Measurements from ENCODE around the gene PAX7.

The PAX7 gene

DNA sequence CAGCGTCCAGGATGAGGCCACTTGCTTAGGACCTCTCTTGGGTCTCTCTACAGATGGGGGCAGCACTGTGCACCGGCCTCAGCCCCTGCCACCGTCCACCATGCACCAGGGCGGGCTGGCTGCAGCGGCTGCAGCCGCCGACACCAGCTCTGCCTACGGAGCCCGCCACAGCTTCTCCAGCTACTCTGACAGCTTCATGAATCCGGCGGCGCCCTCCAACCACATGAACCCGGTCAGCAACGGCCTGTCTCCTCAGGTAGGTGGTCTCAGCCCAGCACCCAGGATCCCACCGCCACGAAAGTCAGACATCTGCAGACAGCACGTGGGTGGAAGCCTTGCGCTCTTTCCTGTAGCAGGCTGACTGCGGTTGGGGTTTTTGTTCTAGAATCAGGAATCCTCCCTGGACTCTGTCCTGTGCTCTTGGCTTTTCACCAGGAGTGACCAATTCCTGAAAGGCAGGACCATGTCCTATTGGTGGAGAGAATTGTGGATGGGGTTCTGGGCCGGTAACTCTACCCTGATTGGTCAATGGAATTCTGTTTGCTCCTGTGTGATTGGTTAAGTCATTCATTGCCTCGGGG is 72.5 kb downstream of the PAX7 start:
- DNase-seq (ENCODE audit: low read depth in 2 of 2): no peak

GRCh38 chr1:18705811-18706210 is 75.2 kb downstream of the PAX7 start:
- DNase-seq (ENCODE audit: low read depth in 2 of 2): no peak

DNA sequence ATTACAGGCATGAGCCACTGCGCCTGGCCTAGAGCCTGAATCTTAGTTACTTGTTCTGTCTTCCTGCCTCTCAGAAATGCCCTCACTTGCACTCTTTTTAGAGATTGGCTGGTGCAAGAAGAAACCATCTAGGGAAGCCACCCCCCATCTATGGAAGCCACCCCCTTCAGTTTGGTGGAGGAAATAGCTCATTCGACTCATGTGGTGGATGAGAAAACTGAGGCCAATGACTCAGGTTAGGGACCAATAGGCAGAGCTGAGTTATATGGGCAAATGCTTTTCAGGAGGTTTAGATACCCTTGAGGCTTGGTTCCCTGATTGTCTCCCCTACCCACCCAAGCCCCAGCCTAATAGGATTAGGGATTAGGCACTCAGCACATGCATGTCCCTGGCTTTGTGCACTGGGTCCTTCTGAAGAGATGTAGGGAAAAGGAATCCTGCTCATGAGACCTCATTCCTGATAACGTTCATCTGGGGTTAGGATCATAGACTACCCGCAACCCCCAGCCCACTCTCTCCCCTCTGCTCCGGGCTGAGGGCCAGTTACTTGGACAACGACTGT is 77.1 kb downstream of the PAX7 start:
- DNase-seq (ENCODE audit: low read depth in 2 of 2): no peak

DNA sequence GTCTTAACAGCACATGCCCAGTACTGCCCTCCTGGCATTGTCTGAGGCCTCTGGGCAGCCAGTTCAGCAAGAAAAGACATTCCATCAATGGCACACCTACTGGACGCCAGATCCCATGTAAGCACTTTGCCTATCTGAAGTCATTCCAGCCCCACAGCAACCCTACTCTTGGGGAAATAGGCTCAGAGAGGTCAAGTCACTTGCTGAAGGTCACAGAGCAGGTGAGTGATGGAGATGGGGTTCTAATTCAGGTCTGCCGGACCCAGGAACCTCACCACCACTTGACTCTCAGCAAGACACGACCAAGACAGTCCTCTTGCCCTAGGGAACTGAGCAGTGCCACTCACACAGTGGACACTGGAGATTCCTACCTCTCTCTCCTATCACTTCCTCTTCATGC is 79.4 kb downstream of the PAX7 start:
- DNase-seq (ENCODE audit: low read depth in 2 of 2): no peak

DNA sequence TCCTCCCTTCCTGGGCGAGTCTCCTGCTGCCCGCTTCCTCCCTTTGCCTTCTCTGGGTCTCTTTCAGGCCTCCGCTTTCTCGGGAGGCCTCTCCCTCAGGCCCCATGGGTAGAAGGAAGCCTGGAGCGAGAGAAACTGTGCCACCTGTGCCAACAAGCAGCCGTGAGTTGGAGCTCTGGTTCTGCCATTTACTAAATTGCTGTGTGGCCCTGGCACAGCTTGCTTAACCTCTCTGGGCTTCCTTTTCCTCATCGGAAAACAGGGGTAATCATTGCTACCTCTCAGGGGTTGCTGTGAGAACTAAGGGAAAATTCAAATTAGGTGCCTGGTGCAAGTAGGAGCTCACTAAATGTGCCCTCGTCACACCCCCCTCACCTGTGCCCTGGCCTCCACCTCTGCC is 80.4 kb downstream of the PAX7 start:
- no peak for DNase-seq (ENCODE audit: low read depth in 2 of 2)

GRCh38 chr1:18711536-18712251 is 81.0 kb downstream of the PAX7 start:
- DNase-seq (ENCODE audit: low read depth in 2 of 2): no peak

DNA sequence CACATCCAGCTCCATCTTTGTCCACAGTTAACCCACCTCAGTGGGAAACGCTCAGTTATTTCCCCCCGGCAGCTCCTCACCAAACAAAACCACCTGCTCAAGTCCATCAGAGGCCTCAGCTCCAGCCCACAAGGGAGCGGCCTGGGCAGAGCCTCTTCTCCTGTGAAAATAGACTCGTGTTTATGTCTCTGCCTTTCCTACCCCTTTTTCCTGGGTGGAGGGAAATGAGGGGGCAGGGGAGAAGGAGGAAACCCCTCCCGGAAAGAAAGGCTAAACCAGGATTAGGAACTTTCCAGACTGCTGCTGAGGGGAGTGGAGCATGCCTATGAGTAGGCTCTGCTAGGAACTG is 81.6 kb downstream of the PAX7 start:
- no peak for DNase-seq (ENCODE audit: low read depth in 2 of 2)

DNA sequence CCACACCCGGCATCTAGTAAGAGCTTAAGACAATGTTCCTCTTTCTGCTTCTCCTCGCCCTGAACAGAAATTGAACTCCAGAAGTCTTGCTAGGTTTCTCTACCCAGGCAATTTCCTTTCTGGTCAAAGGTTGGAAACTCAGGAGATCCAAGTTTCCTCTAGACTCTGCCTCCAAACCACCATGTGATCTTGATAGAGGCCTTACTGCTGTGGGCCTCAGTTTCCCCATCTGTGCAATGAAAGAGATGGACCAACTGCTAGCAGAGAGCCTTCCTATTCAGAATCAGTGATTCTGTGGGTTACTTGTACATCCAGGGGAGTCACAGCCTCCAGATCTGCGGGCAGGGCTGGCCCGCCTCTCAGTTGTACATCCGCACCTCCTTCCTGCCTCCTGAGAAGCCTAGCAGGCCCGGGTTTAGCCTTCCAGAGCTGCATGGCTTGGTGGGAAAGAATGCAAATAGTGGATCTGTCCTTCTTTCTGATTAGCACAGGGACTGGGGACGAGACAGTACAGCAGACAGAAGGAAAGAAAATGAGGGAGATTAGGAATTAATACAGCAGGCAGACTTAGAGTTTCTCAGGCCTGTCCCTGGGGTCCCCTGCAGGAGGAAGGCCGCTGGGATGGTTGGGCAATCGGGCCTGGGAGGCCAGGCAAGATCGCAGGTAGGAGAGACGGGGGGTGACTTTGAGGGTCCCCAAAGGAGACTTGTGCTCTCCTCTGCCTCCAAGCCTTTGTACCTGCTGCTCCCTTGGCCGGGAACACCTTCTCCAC is 83.9 kb downstream of the PAX7 start:
- no peak for DNase-seq (ENCODE audit: low read depth in 2 of 2)

GRCh38 chr1:18716112-18716784 is 85.6 kb downstream of the PAX7 start:
- no peak for DNase-seq (ENCODE audit: low read depth in 2 of 2)

DNA sequence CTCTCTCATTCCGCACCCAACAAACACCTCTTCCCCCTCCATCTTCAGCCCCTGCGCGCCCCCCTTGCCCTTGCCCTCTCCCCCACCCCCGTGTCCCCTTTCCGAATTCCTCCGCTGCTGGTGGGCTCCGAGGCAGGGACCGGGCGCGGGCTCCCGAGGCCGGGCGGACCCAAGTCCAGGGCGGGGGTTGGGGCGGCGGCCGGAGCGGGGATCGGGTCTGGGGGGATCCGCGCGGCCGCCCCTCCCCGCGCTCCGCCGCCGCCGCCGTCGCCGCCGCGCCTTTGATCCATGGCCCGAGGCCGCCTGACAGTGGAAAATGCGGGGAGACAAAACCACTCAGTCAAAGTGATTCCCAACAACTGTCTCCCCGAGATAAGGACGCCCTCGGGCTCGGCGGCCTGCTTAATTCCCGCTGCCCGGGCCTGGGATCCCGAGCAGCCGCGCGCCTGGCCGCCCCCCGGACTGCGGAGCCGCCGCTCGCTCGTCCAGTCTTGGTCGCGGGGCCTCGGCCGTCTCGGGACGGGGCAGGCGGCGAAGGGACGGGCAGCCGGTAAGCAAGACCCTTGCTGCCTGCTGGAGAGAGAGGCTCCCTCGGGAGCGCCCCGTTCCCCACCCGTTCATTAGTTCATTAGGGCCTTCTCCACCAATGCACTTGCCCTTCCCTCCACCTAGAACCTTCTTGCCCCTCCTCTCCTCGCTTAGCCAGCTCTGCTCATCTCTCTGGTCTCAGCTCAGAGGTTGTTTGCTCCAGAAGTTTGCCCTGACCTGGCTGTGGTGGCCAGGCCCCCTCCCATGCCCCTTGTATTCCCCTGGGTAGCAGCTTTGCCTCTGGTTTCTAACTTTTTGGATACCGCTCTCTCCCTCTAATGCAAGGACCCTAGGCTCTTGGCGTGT is 86.4 kb downstream of the PAX7 start:
- DNase-seq (ENCODE audit: low read depth in 2 of 2): no peak

DNA sequence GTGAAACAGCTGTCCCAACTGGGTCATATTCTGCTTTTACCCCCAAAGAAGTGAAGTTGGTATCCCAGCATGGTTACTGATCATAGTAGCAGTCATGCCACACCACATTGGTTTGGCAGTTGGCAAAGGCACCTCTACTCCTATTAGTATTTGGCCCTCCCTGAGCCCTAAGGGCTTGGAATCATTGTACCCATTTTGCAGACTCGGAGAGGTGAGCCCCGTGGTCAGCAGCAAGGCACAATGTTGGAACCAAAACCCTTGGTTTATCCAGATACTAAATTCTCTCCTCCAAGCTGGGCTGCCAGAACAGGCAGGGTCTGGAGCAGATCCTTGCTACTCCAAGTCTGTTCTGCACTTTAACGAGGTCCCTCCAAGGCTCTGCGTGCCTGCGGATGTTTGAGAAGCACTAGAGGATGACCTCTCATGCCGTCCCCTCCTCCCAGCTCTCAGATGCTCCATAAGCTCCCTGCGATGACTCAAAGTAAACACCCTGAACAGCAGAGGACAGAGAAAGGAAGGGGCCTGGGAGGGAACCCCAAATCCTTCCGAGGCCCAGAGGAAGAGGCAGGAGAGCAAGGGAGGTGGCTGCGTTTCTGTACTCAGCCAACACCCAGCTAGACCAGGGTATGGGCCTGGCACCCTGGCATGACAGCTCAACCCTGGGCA is 89.3 kb downstream of the PAX7 start:
- no peak for DNase-seq (ENCODE audit: low read depth in 2 of 2)

DNA sequence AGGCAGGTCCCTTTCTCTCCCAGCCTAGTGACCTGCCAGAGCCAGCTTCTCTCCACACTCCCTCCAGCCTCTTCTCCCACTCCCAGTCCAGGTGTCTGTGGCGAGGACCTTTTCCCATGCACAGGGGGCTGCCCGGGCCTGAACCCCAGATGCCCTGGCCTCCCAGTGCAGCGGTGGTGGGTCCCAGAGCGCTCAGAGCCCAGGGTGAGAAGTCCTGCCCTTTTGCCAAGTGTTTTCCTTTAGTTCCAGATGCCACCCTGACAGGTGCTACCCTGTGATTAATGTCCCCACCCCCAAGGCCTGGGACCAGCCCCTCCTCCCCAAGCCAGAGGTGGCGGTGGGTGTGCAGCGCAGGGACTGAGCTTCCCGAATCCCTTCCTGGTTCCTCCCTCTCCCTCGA is 90.4 kb downstream of the PAX7 start:
- DNase-seq (ENCODE audit: low read depth in 2 of 2): no peak

DNA sequence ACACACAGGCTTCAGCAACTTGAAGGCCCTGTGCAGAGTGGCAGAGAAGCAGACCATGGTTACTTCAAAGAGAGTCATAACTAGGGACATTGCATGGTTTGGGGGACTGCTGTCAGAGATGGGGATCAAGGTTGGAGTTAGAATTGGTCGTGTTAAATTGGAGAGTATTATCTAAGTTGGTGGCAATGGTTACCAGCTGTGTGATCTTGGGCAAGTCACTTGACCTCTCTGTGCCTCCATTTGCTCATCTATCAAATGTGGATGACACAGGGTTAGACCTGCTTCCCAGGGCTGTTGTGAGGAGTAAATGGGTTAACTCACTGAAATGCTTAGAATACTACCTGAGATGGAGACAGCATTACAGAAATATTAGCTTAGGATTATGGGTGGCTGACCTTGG is 91.1 kb downstream of the PAX7 start:
- DNase-seq (ENCODE audit: low read depth in 2 of 2): no peak

- DNase-seq (ENCODE audit: low read depth in 2 of 2): no peak
Observed at GRCh38 chr1:18722270-18722669, 91.6 kb downstream of the PAX7 start.

GRCh38 chr1:18723206-18723605 is 92.6 kb downstream of the PAX7 start:
- DNase-seq (ENCODE audit: low read depth in 2 of 2): no peak

DNA sequence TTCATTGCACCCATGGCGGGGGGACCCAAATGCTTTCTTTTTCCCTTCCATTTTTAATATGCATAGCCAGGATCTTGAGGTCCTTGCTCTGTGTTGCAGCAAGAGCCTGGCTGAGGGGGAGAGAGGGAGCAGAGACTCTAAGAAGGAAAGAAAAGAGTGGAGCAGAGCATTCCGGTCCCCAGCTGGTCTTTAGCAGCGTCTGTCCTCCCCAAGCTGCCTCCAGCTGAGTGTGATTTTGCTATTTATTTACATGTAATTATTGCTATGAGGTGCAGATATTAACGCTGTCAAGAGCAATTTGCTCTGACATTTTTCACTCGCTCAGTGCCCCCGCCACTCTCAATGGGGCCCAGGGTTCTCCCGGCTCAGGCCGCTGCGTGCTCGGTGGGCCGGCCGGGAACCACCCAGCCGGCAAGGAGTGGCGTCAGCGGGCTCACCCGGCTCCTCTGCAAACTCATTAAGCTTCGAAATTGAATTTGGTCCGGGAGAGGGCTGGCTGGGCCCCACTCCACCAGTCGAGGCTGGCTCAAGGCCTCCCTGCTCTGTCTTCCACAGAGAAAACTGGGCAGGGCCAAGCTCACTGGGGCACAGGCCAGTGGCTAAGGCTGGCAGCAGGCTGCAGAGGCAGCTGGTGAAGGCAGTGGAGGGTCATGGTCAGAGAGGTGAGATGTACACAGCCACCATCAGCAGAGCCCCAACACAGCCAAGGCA is 93.2 kb downstream of the PAX7 start:
- no peak for DNase-seq (ENCODE audit: low read depth in 2 of 2)

GRCh38 chr1:18724801-18725200 is 94.2 kb downstream of the PAX7 start:
- no peak for DNase-seq (ENCODE audit: low read depth in 2 of 2)

DNA sequence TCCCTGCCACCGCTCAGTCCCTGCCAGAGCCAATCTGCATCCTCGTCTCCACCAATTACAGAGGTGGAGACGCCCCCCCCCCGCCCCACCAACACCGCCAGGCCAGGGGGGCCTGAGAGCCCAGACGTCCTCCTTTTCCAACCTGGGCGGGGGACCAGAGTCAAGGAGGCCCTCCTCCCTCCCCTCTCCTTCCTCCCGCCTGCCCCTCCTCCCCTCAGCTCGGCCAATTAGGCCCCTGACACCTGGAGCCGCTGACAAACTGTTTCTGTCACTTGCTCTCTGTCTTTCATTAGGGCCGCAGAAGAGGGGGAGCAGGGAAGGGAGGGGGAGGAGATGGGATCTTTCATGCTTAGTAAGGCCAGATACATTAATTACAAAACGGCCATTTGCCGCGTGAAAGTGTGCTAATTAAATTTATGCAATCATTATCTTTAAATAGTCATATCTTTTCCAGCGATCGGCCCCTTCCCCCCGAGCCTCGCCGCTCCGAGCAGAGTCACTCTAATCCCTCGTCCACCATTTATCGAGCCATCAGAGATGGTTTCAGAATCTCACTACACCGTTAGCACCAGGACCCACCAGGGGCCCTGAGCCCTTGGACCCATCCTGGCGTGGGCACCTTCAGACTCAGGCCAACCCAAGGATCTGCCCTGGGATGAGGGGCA is 94.7 kb downstream of the PAX7 start:
- DNase-seq (ENCODE audit: low read depth in 2 of 2): no peak

DNA sequence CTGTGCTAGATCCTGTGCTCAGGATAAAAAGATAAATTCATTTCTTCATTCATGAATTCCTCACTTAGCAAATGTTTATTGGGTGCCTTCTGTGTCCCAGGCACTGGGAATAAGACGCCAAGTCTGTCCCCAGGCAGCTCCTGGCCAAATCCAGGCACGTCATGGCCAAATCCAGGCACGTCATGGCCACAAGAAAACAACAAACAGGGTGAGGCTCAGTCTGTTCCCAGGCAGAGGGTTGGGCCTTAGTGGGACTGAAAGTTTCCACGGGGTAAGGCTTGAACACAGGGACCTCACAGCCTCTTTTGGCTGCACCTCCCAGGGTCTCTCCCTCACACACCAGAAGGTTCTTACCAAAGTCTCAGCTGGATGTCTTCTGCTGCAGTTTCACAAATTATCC is 95.7 kb downstream of the PAX7 start:
- DNase-seq (ENCODE audit: low read depth in 2 of 2): no peak

GRCh38 chr1:18727956-18728355 is 97.3 kb downstream of the PAX7 start:
- no peak for DNase-seq (ENCODE audit: low read depth in 2 of 2)

Data from fibroblast of skin of left quadriceps (primary cell).